Thyroid gland (tissue), 4 donors: ENCODE measurements around the gene CLCF1.

Experiments
- POLR2A ChIP-seq, 2 donors: fragments of 450-650 bp; IDR thresholded peaks; one replicate each; pipeline ENCODE4 v1.6.1; 2017; ENCODE audit warnings: antibody characterized with exemption in 2 of 2, mild to moderate bottlenecking in 2 of 2, moderate library complexity in 1 of 2
- TF ChIP-seq, protein P1 (sequence below), 6 experiments: fragments of 200-600 bp in 3 of 6; fragments of 450-650 bp in 3 of 6; sonication (generic) in 3 of 6; IDR thresholded peaks; one replicate each; pipeline ENCODE4 v1.5.1; 2016 to 2019; ENCODE audit warnings: antibody characterized with exemption in 6 of 6, mild to moderate bottlenecking in 2 of 6, inconsistent platforms in 1 of 6, moderate library complexity in 1 of 6

DNA sequence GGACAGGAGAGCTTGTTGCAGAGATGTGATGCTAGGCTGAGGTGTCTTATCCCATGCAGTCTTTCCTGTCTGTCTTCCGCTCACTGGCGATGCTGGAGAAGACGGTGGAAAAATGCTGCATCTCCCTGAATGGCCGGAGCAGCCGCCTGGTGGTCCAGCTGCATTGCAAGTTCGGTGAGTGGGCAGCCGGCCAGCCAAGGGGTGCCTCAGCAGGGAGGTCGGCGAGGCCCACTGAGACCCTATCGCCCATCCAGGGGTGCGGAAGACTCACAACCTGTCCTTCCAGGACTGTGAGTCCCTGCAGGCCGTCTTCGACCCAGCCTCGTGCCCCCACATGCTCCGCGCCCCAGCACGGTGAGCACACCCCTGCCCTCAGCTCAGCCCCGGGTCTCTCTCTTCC is 20.0 kb upstream of the CLCF1 start:
- TF ChIP-seq POLR2A (IDR thresholded peaks at IDR 0.05): no peak
- TF ChIP-seq, protein P1, sequence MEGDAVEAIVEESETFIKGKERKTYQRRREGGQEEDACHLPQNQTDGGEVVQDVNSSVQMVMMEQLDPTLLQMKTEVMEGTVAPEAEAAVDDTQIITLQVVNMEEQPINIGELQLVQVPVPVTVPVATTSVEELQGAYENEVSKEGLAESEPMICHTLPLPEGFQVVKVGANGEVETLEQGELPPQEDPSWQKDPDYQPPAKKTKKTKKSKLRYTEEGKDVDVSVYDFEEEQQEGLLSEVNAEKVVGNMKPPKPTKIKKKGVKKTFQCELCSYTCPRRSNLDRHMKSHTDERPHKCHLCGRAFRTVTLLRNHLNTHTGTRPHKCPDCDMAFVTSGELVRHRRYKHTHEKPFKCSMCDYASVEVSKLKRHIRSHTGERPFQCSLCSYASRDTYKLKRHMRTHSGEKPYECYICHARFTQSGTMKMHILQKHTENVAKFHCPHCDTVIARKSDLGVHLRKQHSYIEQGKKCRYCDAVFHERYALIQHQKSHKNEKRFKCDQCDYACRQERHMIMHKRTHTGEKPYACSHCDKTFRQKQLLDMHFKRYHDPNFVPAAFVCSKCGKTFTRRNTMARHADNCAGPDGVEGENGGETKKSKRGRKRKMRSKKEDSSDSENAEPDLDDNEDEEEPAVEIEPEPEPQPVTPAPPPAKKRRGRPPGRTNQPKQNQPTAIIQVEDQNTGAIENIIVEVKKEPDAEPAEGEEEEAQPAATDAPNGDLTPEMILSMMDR (IDR thresholded peaks at IDR 0.05): no peak
